ENCODE data around the gene MRPS9.

The MRPS9 gene

DNA sequence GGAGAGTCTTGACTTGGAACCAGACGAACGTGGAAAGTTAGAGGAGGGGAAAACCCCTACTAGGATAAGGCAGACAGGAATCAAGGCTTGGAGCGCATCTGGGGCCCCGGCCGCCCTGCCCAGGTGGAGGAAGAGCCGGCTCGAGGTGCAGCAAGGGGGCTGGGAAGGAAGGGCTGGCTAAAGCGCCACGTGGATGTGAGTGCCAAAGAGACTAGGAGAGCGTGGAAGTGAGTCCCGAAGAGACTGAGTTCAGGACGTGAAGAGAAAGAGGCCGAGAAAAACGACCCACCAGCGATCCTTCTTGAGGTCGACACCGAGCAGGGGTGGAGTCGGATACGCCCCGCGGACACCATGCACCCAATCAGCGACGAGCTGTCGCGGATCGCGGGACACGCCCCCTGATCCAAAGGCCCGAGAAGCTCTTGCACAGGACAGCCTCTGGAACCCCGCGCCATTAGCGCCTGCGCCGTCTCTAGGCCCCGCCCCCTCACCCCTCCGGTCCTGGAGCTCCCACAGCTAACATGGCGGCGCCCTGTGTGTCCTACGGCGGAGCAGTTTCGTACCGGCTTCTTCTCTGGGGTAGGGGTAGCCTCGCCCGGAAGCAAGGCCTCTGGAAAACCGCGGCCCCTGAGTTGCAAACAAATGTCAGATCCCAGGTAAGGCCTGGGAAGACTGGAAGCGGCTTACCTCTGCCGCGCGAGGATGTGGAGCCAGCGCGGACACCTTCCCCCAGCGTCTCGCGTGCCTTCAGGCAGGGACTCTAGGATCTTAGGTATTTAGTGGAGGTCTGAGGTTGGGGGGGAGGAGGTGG lies at the start of gene MRPS9:
TSS of gene MRPS9 (plus strand) at position 498 of the 811 bp plus-strand sequence. CDS start at position 522, 24 bp downstream.
- FAIRE-seq (peak; percentile 95), DNase-seq (ENCODE audit: insufficient read length, low spot score) (peak; percentile 98)

DNA sequence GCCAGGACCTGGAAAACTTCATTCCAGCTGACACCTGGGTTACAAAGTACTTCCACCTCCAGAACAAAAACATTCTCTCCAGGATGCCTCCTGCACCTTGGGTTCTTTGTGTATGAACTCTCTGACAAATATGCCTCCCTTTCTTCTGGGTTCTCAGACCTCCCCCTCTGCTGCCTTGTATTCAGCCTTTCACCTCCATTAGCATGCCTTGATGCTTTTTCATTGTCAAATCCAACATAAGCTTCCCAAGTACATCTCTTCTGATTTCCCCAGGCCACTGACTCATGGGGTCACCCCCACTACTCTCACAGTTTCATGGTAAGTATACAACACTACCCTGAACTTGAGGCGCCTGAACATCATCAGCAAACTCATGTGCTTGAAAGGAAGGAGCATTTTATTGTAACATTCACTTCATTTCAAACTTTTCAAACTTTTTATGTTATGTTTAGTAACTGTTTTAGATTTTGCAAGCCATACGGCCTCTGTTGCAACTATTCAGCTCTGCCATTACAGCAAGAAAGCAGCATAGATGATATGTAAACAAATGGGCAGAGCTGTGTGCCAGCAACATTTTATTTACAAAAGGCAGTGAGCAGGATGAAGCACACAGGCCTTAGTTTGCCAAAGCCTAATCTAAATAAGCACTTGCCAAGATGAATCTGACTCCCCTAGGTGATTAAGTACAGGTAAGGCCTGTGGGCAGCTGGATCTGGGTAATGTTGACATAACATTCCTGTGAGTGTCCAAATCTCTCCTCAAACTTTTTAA lies 32.5 kb upstream of the MRPS9 start:
- DNase-seq (ENCODE audit: insufficient read length, low spot score) (no peak), FAIRE-seq (no peak)

DNA sequence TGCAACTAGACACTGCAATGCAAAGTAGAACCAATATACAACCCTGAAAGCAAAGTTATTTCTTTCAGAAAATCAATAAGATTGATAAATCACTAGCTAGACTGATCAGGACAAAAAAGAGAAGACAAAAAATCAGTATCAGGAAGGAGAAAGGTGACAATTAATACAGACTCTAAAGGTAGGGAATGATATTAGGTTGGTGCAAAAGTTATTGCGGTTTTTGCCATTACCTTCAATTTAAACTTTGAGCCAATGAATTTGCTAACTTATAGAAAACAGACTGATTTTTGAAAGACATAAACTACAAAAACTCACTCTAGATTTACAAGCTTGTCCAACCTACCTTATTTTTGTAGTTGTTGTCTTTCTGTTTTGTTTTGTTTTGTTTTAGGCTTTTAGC lies 30.5 kb upstream of the MRPS9 start:
- DNase-seq (ENCODE audit: insufficient read length, low spot score) (no peak), FAIRE-seq (no peak)

DNA sequence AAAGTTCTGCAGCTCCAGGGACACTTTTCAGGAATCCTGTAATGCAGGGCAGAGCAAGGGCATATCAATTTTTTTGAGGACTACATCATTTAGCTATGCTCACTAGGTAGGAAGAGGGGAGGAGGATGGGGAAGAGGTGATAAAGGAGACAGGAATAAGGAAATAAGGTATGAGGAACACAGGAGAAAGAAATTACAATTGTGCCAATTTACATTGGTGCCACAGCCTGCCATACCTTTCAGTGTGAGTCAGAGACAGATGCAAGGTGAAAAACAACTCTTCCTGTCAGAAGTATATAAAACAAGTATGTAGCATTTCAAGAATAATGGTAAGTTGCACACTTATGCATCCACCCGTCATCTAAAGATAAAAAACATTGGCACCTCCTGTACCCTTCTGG lies 5.4 kb upstream of the MRPS9 start:
- DNase-seq (ENCODE audit: insufficient read length, low spot score) (no peak), FAIRE-seq (no peak)

DNA sequence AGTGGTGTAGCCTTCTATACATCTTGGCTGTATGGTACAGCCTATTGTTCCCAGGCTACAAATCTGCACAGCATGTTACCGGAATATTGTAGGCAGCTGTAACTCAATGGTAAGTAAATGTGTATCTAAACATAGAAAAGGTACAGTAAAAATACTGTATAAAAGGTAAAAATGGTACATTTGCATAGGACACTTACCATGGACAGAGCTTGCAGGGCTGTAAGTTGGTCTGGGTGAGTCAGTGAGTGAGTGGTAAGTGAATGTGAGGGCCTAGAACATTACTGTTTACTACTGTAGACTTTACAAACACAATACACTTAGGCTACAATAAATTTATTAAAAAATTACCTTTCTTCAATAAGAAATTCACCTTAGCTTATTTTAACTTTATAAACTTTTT lies 3.7 kb upstream of the MRPS9 start:
- DNase-seq (ENCODE audit: insufficient read length, low spot score) (no peak), FAIRE-seq (no peak)

DNA sequence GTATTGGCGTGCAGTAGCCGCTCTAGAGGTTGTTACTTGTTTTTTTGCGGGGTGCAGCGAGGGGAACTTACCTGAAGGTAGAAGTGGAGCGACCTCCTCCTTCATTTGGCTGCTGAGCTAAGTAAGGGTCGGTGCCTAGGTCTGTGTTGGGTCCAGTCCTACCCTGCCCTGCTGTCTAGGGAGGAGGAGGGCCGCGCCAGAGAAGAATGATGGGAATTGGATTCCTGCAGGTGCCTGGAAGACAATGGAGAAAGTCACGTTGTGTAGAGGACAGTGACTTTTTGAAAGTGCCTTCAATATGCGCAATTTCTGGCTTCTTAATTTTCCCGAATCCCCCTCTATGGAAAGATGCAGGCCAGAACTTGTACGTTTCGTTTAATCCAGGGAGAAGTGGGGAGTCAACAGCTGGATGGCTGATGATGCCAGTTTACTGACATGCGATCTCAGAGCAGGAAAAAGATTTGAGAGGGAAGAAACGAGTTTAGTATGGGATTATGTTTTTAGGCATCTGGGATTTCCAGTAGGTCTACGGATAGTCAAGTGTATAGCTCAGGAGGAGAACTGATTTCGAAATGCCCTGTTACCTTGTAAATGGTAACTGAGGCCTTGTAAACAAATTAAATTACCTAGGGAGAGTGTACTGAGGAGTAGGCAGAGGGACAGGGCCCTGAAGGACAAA lies 653 bp downstream of the MRPS9 start:
- FAIRE-seq (no peak), DNase-seq (ENCODE audit: insufficient read length, low spot score) (peak; percentile 3)

DNA sequence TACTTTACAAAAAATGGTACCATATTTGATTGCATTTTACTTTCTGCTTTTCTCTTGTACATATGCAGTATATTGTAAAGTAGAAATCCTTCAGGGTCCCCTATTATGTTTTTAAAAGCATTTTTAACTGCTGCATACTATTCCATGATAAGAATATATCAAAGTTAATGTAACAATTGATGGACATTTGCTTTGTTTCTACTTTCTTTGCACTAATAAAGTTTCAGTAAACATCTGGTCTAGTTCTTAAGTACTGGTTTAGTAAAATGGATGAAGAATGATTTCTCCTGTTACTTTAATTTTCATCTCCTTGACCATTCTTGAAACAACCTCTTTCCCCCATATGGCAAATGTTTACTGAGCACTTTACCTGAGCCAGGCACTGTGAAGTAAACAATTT lies 1.7 kb downstream of the MRPS9 start:
- DNase-seq (ENCODE audit: insufficient read length, low spot score), result no peak
- FAIRE-seq, result no peak

DNA sequence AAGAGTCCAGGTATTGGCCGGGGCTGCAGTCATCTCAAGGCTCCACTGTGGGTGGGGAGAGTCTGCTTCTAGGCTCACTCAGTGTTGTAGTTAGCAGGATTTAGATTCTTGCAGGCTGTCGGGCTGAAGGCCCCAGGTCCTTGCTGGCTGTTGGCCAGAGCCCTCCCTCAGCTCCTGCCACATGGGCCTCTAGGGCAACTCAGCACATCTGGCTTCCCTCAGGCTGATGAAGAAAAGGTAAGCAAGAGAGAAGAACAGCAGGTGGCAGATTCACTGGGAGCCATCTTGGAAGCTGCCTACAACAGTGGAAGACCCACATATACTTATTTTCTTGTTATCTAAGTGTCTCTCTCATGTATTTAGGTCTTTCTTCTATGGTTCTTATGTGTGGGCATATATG lies 4.3 kb downstream of the MRPS9 start:
- DNase-seq (ENCODE audit: insufficient read length, low spot score), result no peak
- FAIRE-seq, result no peak

DNA sequence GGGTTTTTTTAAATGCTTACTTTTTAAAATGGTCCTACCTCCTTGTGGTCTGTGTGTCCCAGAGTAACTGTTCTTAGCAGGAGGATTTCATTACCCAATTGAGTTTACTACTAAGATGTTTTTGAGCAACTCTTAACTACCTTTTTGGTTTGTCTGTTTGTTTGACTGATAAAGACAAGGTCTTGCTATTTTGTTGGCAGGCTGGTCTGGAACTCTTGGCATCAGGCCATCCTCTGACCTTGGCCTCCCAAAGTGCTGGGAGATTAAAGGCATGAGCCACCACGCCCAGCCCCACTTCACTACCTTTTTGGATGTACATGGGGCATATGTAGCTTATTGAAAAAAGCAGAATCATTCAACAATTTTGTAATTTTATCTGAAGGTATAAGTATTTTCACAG lies 14.9 kb downstream of the MRPS9 start:
- FAIRE-seq (no peak), DNase-seq (ENCODE audit: insufficient read length, low spot score) (no peak)

DNA sequence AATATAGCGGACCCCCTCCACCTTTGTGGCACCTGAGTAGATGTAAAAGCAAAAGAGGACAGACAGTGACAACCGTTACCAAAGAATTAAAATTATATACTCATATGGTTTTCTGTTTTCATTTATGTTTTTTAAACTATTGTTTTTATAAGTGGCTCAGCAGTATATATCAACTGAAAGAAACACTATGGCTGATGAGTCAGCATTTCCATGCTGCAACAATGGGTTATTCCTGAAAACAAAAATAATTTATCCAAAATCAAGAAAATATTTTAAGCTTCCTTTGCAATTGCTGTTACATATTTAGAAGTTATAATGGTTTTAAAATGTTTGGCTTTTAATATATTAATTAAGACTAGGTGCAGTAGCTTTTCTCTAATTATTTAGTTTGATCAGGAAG lies 17.7 kb downstream of the MRPS9 start:
- FAIRE-seq, result no peak
- no peak for DNase-seq (ENCODE audit: insufficient read length, low spot score)

DNA sequence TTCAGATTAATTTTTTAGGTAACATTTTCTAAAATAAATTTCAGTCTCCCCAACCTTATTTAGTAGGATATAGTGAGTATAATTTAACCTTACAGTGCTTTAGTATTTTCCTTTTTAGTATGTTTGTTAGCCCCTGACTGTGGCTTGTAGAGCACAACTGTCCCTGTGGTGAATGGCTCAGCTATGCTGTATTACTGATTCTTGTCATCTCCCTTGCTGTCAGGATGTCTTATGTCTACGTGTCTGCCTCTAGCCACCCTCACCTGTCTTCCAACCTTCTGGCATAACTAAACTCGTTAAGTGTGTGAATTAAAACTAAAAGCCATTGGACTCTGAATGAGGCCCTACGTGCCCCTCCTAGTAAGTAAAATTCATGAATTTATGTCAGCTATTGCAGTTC lies 18.4 kb downstream of the MRPS9 start:
- DNase-seq (ENCODE audit: insufficient read length, low spot score) (no peak), FAIRE-seq (no peak)

DNA sequence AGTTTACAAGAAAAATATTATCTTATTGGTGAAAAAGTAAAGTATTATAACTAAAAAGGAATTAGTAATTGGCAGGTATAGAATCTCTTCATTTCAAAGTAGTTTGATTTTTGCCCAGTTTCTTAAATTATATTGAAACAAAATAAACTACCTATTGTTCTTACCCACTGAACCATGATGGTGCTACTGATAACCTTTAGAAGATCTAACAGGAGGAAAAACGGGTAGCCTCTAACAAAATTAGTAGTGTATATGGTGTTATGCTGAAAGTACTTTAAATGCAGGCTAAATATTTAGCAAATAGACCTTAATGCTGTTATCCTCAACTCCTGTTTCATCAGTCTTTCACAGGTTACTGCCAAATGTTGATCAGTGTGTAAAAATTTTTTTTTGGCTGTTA lies 19.1 kb downstream of the MRPS9 start:
- FAIRE-seq, result no peak
- DNase-seq (ENCODE audit: insufficient read length, low spot score), result no peak

DNA sequence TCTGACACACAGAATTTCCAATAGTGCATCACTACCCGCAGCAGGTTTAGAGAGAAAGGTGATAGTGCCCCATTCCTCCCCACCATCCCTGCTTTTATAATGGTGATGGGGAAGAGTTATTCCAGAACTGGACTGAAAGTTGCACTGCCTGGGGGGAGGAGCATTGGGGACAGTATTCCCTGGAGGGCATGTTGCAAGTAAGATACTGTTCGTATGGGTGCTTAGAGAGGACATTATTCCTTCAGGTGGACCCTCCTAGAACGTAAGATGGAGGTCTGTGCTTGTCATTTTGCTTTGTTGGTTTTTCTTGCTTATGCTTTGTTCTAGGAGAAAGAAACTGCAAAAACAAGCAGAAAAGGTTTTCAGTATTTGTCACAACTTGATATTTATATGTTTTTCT lies 23.7 kb downstream of the MRPS9 start:
- DNase-seq (ENCODE audit: insufficient read length, low spot score), result no peak
- no peak for FAIRE-seq

DNA sequence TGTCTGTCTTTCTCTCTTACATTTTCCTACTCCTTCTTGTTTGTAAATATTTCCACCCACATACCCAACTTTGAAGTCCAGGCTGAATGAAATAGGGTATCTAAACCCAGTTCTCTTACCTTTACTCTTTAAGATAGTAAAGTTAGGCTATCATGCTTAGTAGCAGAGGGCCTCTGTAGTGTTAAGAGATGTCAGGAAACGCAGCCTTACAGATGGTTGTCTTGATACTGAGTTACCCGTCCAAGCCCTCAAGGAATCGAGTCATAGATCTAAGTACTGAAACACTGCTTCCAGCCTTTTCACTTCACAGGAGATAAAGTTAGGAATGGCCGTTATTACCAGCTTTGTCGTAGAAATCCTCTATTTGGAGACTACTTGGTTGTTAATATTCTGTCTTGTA lies 24.3 kb downstream of the MRPS9 start:
- no peak for FAIRE-seq

DNA sequence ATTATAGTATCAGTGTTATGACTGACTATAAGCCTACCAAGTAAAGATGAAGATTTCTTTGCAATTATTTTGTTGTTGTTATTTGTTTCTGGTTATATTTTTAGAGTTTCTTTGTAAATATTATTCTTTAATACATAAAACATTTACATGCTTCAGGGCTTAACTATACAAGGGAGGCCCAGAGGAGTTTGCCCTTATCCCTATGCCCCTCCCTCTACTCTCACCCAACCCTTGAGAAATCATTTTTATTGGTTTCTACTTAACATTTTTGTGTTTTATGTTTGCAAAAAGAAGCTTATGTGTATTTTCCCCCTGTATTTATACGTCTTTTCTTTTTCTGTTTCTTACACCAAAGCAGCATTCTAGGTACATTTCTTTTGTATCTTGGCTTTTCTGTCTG lies 30.5 kb downstream of the MRPS9 start:
- no peak for DNase-seq (ENCODE audit: insufficient read length, low spot score)
- no peak for FAIRE-seq

More for the DNA sequence above, 24.3 kb downstream of the MRPS9 start:
- DNase-seq (ENCODE audit: insufficient read length, low spot score), result no peak

DNA sequence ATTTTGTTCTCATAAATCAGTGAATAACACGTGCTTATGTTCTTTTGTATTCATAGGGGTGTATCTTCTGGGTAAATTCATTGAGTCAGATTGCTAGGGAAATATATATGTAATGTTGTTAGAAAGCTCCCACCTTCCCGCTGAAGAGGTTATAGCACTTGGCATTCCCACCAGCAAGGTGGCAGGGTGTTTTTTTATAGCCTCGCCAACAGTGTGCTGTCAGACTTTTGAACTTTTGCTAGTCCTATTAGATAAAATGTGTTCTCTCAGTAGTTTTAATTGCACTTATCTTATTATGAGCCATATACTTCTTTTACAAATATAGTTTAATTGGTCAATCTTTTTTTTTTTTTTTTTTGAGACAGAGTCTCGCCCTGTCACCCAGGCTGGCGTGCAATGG lies 31.0 kb downstream of the MRPS9 start:
- DNase-seq (ENCODE audit: insufficient read length, low spot score) (no peak), FAIRE-seq (no peak)

DNA sequence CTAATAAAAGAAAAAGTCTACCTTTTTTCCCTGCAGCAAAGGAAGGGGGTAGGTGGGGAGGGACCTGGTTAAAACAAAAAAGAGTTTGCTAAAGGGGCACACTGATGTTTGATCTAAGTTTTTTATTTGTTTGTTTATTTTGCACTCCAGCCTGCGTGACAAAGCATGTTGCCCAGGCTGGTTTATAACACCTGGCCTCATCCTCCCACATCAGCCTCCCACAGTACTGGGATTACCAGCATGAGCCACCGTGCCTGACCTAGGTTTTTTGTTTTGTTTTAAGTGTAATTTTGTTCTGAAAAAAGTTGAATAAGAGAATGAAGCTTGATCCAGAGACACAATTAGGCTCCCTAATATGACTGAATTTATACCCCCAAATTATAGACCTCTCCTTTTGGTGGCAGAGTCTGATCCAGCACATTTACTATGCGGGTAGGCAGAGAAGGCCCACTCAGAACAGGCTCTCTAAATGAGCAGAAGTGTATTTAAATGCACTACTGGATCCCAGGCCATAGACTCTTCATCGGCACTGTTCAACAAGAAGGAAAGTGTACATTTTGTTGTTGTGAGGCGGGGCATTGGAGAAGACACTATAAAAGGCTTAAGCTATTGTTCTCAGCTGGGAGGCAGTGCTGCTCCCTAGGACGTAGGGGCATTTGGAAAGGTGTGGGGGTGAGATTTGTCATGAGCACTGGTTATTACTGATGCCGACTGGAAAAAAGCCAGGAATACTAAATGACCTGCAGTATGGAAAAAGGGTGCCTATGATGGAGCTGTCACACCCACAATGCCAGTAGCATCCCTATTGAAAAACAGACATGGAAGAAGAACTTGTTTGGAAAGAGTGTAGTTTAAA lies 32.4 kb downstream of the MRPS9 start:
- FAIRE-seq, result no peak

DNA sequence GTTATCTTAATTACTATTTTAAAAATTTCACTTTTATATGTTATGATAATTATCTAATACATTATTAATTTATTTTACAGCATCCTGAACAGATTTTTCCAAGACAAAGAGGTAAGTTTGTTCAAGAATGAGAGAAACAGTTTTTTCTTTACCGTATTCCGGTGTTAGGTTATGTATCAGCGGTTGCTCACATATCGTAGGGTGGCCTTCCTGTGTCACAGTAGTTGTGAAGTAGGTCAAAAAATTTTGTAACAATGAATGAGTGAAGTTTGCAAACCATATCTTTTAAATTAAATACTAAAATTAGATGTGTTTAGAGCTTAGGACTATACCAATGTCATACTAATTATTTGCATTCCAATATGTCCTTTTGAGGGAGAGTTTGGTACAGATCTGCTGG lies 33.5 kb downstream of the MRPS9 start:
- FAIRE-seq, result no peak
- no peak for DNase-seq (ENCODE audit: insufficient read length, low spot score)

More for the DNA sequence above, 32.4 kb downstream of the MRPS9 start:
- no peak for DNase-seq (ENCODE audit: insufficient read length, low spot score)

DNA sequence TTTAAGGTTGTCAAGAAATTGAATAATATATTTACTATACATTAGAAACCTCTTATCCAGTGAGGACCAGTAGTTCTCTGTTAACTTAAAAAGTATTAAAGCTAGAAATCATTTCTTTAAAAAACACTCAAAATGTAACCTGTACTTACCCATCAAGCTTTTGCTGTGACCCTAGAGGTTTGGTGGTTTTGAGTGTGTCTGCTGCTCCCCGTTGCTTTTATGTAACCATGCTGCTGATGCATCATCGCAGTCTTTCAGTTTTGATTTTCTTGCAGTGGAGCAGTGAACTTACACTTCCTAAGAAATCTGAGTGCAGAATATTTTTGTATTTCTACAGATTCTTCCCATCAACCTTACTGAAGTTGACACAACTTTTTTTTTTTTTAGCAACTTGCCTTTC lies 34.2 kb downstream of the MRPS9 start:
- no peak for FAIRE-seq
- DNase-seq (ENCODE audit: insufficient read length, low spot score), result no peak

DNA sequence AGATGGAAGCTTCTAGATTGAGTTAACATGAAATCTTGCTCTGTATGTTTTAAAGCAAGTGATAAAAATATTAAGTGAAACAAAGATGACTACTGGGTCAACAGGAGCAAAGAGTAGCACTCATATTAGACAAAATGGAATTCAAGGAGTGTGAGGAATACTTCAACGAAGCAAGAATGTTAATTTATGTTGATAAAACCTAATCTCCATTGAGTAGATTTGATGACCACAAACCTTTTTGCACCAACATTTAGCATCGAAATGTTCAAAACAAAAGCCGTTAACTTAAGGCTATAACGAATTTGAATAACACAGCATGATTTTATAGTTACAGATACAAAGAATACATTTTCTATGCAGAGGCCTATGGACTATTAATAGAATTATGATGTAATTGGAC lies 35.7 kb downstream of the MRPS9 start:
- no peak for DNase-seq (ENCODE audit: insufficient read length, low spot score)
- FAIRE-seq, result no peak

DNA sequence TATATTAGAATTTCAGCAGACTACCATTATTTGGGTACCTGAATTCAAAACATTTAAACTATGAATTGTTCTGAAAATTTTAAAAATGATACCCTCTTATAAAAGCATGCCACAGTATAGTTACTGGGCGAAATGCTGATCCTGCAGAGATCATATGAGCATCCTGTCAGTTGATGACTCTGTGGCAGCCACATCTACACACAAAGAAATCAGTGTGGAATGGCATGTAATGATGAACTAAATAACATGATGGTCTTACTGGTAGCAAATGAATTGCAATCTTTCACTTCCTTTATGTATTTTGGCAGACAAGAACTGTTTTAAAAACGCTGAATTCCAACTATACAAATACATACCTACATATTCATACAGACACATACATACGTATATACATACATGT lies 38.3 kb downstream of the MRPS9 start:
- FAIRE-seq, result no peak

More for the DNA sequence above, 38.3 kb downstream of the MRPS9 start:
- DNase-seq (ENCODE audit: insufficient read length, low spot score), result no peak
